Measurements from ENCODE around the gene HSDL2.

Gene HSDL2

GRCh38 chr9:112477330-112477729 is 97.4 kb downstream of the HSDL2 start:
- no peak for ATAC-seq
- TF ChIP-seq TCF4 (CRISPR knock-in tag; IDR thresholded peaks at IDR 0.05; ENCODE audit: borderline replicate concordance): no peak
- no peak for TF ChIP-seq ZC3H10 (CRISPR knock-in tag; IDR thresholded peaks at IDR 0.05)
- no peak for TF ChIP-seq ZFP3 (CRISPR knock-in tag; IDR thresholded peaks at IDR 0.05)
- no peak for TF ChIP-seq OSR1 (CRISPR knock-in tag; IDR thresholded peaks at IDR 0.05)
- TF ChIP-seq ZFP30 (CRISPR knock-in tag; IDR thresholded peaks at IDR 0.05): no peak
- no peak for TF ChIP-seq CSDC2 (CRISPR knock-in tag; IDR thresholded peaks at IDR 0.05)
- TF ChIP-seq ESRRG (CRISPR knock-in tag; IDR thresholded peaks at IDR 0.05): no peak
- no peak for TF ChIP-seq SNAI2 (CRISPR knock-in tag; IDR thresholded peaks at IDR 0.05)
- no peak for TF ChIP-seq GLIS3 (CRISPR knock-in tag; IDR thresholded peaks at IDR 0.05)
- no peak for TF ChIP-seq ARNTL (CRISPR knock-in tag; IDR thresholded peaks at IDR 0.05; ENCODE audit: borderline replicate concordance, low read depth)
- no peak for TF ChIP-seq RARB (CRISPR knock-in tag; IDR thresholded peaks at IDR 0.05)
- no peak for TF ChIP-seq POU6F1 (CRISPR knock-in tag; IDR thresholded peaks at IDR 0.05; ENCODE audit: borderline replicate concordance, low read depth)
- TF ChIP-seq PATZ1 (CRISPR knock-in tag; IDR thresholded peaks at IDR 0.05; ENCODE audit: borderline replicate concordance): no peak
- TF ChIP-seq PPARA (CRISPR knock-in tag; IDR thresholded peaks at IDR 0.05; ENCODE audit: borderline replicate concordance): no peak
- TF ChIP-seq CSRNP3 (CRISPR knock-in tag; IDR thresholded peaks at IDR 0.05): no peak
- no peak for TF ChIP-seq TOX (CRISPR knock-in tag; IDR thresholded peaks at IDR 0.05; ENCODE audit: borderline replicate concordance)
- TF ChIP-seq ZNF8 (CRISPR knock-in tag; IDR thresholded peaks at IDR 0.05): no peak
- no peak for TF ChIP-seq CREB5 (CRISPR knock-in tag; IDR thresholded peaks at IDR 0.05; ENCODE audit: low read depth)
- TF ChIP-seq ZNF70 (CRISPR knock-in tag; IDR thresholded peaks at IDR 0.05): no peak
- TF ChIP-seq TSHZ2 (CRISPR knock-in tag; IDR thresholded peaks at IDR 0.05): no peak

- TF ChIP-seq SNAI2 (CRISPR knock-in tag; IDR thresholded peaks at IDR 0.05) (no peak), POU6F1 (CRISPR knock-in tag; IDR thresholded peaks at IDR 0.05; ENCODE audit: borderline replicate concordance, low read depth) (no peak), ZNF8 (CRISPR knock-in tag; IDR thresholded peaks at IDR 0.05) (no peak), OSR1 (CRISPR knock-in tag; IDR thresholded peaks at IDR 0.05) (no peak), TOX (CRISPR knock-in tag; IDR thresholded peaks at IDR 0.05; ENCODE audit: borderline replicate concordance) (no peak)
- no peak for ATAC-seq
Observed at GRCh38 chr9:112479221-112479620, 99.3 kb downstream of the HSDL2 start.

- no peak for ATAC-seq
Observed at GRCh38 chr9:112484607-112485006, 104.7 kb downstream of the HSDL2 start.

More at GRCh38 chr9:112484607-112485006, 104.7 kb downstream of the HSDL2 start:
- TF ChIP-seq ZNF8 (CRISPR knock-in tag; IDR thresholded peaks at IDR 0.05) (no peak), TOX (CRISPR knock-in tag; IDR thresholded peaks at IDR 0.05; ENCODE audit: borderline replicate concordance) (no peak), TCF4 (CRISPR knock-in tag; IDR thresholded peaks at IDR 0.05; ENCODE audit: borderline replicate concordance) (no peak), OSR1 (CRISPR knock-in tag; IDR thresholded peaks at IDR 0.05) (no peak), ZNF565 (CRISPR knock-in tag; conservative IDR thresholded peaks at IDR 0.05; ENCODE audit: low read depth) (no peak), BACH2 (CRISPR knock-in tag; IDR thresholded peaks at IDR 0.05; ENCODE audit: borderline replicate concordance) (no peak), ARNTL (CRISPR knock-in tag; IDR thresholded peaks at IDR 0.05; ENCODE audit: borderline replicate concordance, low read depth) (no peak), ZFP30 (CRISPR knock-in tag; IDR thresholded peaks at IDR 0.05) (no peak)

Data from SK-N-SH treated with all-trans-retinoic acid at 6 μM for 48 hours (cell line).